ENCODE measurements around the gene NCEH1.

GRCh38 chr3:172716476-172716875 lies 5.6 kb upstream of the NCEH1 start:
- no peak for TF ChIP-seq EZH2 (IDR thresholded peaks at IDR 0.05; ENCODE audit: borderline replicate concordance, low read depth, low read length, severe bottlenecking)
- TF ChIP-seq, protein P1, sequence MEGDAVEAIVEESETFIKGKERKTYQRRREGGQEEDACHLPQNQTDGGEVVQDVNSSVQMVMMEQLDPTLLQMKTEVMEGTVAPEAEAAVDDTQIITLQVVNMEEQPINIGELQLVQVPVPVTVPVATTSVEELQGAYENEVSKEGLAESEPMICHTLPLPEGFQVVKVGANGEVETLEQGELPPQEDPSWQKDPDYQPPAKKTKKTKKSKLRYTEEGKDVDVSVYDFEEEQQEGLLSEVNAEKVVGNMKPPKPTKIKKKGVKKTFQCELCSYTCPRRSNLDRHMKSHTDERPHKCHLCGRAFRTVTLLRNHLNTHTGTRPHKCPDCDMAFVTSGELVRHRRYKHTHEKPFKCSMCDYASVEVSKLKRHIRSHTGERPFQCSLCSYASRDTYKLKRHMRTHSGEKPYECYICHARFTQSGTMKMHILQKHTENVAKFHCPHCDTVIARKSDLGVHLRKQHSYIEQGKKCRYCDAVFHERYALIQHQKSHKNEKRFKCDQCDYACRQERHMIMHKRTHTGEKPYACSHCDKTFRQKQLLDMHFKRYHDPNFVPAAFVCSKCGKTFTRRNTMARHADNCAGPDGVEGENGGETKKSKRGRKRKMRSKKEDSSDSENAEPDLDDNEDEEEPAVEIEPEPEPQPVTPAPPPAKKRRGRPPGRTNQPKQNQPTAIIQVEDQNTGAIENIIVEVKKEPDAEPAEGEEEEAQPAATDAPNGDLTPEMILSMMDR (IDR thresholded peaks at IDR 0.05; ENCODE audit: borderline replicate concordance, extremely low read depth, low read length, poor library complexity, severe bottlenecking), result no peak

Measured in DND-41 (cell line).